ENCODE measurements around the gene INTS6L.
A peak's percentile ranks its signal among the peaks of the same experiment; 100 is the strongest.

Gene INTS6L

GRCh38 chrX:135520553-135521404, at the start of gene INTS6L:
Gene INTS6L (plus strand): TSS chrX:135520660. CDS start chrX:135520993, 333 bp downstream.
- peak within 1 kb of the TSS; percentile 82 for H3K4me3 ChIP-seq (ENCODE audit: low read depth, low read length)
- TF ChIP-seq MAX (IDR thresholded peaks at IDR 0.05; ENCODE audit: low read depth, low read length) = peak; percentile 95
- TF ChIP-seq CTCF (IDR thresholded peaks at IDR 0.05; ENCODE audit: low read depth, low read length) = no peak
- peak; percentile 99 for TF ChIP-seq POLR2A (IDR thresholded peaks at IDR 0.05; ENCODE audit: extremely low read depth, insufficient read length)
- TF ChIP-seq MYC (IDR thresholded peaks at IDR 0.05; ENCODE audit: low read depth, low read length) = peak; percentile 82
- peak; percentile 97 for DNase-seq (ENCODE audit: low read depth)

GRCh38 chrX:135476378-135476777, 44.1 kb upstream of the INTS6L start:
- no peak overlapping the region for H3K4me3 ChIP-seq (ENCODE audit: low read depth, low read length)
- no peak for DNase-seq (ENCODE audit: low read depth)
- no peak for TF ChIP-seq POLR2A (IDR thresholded peaks at IDR 0.05; ENCODE audit: extremely low read depth, insufficient read length)
- no peak for TF ChIP-seq MYC (IDR thresholded peaks at IDR 0.05; ENCODE audit: low read depth, low read length)
- no peak for TF ChIP-seq CTCF (IDR thresholded peaks at IDR 0.05; ENCODE audit: low read depth, low read length)
- no peak for TF ChIP-seq MAX (IDR thresholded peaks at IDR 0.05; ENCODE audit: low read depth, low read length)

GRCh38 chrX:135477576-135477975, 42.9 kb upstream of the INTS6L start:
- H3K4me3 ChIP-seq (ENCODE audit: low read depth, low read length) = no peak overlapping the region
- peak; percentile 66 for DNase-seq (ENCODE audit: low read depth)
- TF ChIP-seq POLR2A (IDR thresholded peaks at IDR 0.05; ENCODE audit: extremely low read depth, insufficient read length) (no peak), MAX (IDR thresholded peaks at IDR 0.05; ENCODE audit: low read depth, low read length) (peak; percentile 31; the same call in 1 of the 2 replicates), CTCF (IDR thresholded peaks at IDR 0.05; ENCODE audit: low read depth, low read length) (peak; percentile 56)

GRCh38 chrX:135480076-135480475, 40.4 kb upstream of the INTS6L start:
- no peak overlapping the region for H3K4me3 ChIP-seq (ENCODE audit: low read depth, low read length)
- no peak for TF ChIP-seq MYC (IDR thresholded peaks at IDR 0.05; ENCODE audit: low read depth, low read length)
- TF ChIP-seq POLR2A (IDR thresholded peaks at IDR 0.05; ENCODE audit: extremely low read depth, insufficient read length) = no peak
- no peak for TF ChIP-seq CTCF (IDR thresholded peaks at IDR 0.05; ENCODE audit: low read depth, low read length)
- no peak for TF ChIP-seq MAX (IDR thresholded peaks at IDR 0.05; ENCODE audit: low read depth, low read length)
- DNase-seq (ENCODE audit: low read depth) = no peak

GRCh38 chrX:135481696-135482179, 38.7 kb upstream of the INTS6L start:
- DNase-seq (ENCODE audit: low read depth) = no peak
- H3K4me3 ChIP-seq (ENCODE audit: low read depth, low read length) = no peak overlapping the region
- TF ChIP-seq MYC (IDR thresholded peaks at IDR 0.05; ENCODE audit: low read depth, low read length) (no peak), MAX (IDR thresholded peaks at IDR 0.05; ENCODE audit: low read depth, low read length) (no peak), CTCF (IDR thresholded peaks at IDR 0.05; ENCODE audit: low read depth, low read length) (no peak), POLR2A (IDR thresholded peaks at IDR 0.05; ENCODE audit: extremely low read depth, insufficient read length) (no peak)

Measured in NB4 (cell line).